GM21737 (cell line): ENCODE data around the gene ADRA1B.
"Not testable (repeated sequence)": the region's sequence is repeated elsewhere in the genome, so short reads cannot be mapped to it uniquely, and the experiment has no call there.

Experiments used
- ATAC-seq: cut with Tn5 transposase; IDR thresholded peaks from one replicate; pipeline ENCODE4 v1.9.1; 2021; ENCODE audit warnings: mild to moderate bottlenecking, moderate library complexity; ENCODE audit not compliant: unreplicated experiment

Gene ADRA1B

GRCh38 chr5:160009591-160009989, 93.3 kb downstream of the ADRA1B start:
- ATAC-seq: peak; percentile 11

DNA sequence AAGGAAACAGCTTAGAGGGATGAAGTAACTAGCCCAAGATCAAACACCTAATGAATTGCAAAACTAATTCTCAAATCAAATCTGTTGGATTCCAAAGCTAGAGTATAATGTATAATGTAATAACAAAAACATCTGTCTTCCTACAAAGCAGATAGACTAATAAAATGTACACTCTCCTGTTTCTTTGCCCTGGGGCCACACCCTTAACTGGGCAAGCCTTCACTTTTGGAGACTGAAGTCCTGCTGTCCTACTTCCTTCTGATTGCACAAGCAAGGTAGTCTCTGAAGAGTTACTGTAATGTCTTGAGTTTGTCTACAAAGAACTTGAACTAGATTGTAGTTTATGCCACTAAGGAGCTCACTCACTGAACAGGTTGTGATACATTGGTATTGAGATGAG, 95.2 kb downstream of the ADRA1B start:
- no peak for ATAC-seq

- not testable (repeated sequence) for ATAC-seq
Measured at GRCh38 chr5:160014197-160014596, 97.9 kb downstream of the ADRA1B start.

DNA sequence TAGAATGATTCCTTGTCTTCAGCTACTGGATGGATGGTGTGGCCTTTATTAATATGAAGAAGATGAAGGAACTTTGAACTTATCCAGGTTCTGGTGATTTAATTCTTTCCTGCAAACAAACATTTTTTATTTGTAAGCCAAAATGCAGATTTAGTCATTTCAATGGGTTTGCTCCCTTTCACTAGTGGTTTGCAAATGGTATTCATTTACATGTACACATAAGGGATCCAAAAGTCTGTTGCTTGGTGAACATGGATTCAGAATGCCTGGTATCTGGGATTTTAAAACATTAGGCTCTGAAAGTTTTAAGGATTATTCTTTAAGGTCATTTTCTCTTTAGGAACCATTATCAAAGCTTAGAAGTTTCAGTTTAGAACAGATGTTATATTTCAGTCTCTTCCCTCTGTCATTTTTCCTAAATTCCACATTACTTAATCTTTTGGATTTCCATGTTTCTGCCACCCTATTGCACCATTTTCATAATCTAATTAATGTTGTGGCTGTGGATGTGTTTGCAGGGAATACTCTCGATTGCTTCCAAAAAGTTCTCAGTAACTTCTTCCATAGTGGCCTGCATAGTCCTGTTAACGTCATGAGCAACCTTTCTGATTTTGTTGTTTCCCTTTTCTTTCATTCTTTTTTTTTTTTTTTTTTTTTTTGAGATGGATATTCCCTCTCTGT, 102.8 kb downstream of the ADRA1B start:
- ATAC-seq: no peak

GRCh38 chr5:160020266-160020770, 104.0 kb downstream of the ADRA1B start:
- no peak for ATAC-seq

- no peak for ATAC-seq
Measured at GRCh38 chr5:160020964-160021363, 104.7 kb downstream of the ADRA1B start.

DNA sequence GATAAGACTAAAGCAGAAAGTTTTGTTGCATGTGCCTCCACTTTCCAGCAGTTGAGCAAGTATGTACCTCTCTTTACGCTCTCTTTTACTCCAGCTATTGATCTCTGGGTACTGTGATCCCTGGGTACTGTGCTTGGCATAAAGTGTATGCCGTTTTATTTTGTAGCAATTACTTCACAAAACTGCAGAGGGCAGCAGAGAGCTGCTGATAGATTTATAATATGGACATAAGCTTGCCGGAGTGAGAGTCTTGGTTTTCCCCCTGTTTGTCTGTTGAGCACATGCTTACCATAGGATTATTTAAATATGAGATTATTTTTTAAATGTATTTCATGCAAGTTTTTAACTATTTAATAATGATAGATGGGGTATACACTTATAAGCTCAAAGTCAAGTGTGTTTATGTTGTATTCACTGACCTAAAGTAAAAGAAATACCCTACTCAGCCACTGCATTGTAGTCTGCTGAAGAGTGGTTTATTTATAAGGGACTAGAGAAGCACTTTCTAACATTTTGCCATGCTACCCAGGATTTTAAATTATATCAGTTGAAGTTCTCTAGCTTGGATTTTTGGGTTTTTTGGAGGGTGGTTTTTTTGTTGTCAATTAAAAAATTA, 105.7 kb downstream of the ADRA1B start:
- ATAC-seq: peak; percentile 90
